ENCODE results near the gene MRPL2. TPM values are rescaled to one million over a fixed set of nuclear protein-coding genes. Genes with fewer than 3 reads are reported as not detected.
"Not testable (repeated sequence)": the region's sequence is repeated elsewhere in the genome, so short reads cannot be mapped to it uniquely, and the experiment has no call there.

Gene MRPL2
- total RNA-seq, 2 experiments from 2014 or later, result 87.7 to 95.1 TPM

- Mint-ChIP-seq H3K9me3 (no peaks in the 10 kb centered on the region), H3K4me3 (no peak overlapping the region), H3K4me1 (ENCODE audit: low read depth) (peaks cover 6% of the 10 kb centered on the region), H3K27ac (no peak overlapping the region), H3K36me3 (ENCODE audit: low read depth) (no peaks in the 10 kb centered on the region), H3K27me3 (ENCODE audit: low read depth) (no peaks in the 10 kb centered on the region)
- CTCF ChIA-PET, result no interaction called here
- no peak for DNase-seq
- intact Hi-C loops (cut with micrococcal nuclease), result no loop called here
These were observed 32.3 kb upstream of the MRPL2 start for GRCh38 chr6:43091436-43091991.

- CTCF ChIA-PET, result no interaction called here
- intact Hi-C loops (cut with micrococcal nuclease), result no loop called here
- Mint-ChIP-seq H3K4me3 (no peak overlapping the region), H3K9me3 (no peaks in the 10 kb centered on the region), H3K27ac (no peak overlapping the region), H3K36me3 (ENCODE audit: low read depth) (no peaks in the 10 kb centered on the region), H3K4me1 (ENCODE audit: low read depth) (peaks cover 10% of the 10 kb centered on the region), H3K27me3 (ENCODE audit: low read depth) (no peaks in the 10 kb centered on the region)
- no peak for DNase-seq
These were observed 31.8 kb upstream of the MRPL2 start for GRCh38 chr6:43091020-43091419.

GRCh38 chr6:43090559-43090956 lies 31.3 kb upstream of the MRPL2 start:
- Mint-ChIP-seq H3K4me3 (no peak overlapping the region), H3K27me3 (ENCODE audit: low read depth) (no peaks in the 10 kb centered on the region), H3K27ac (no peak overlapping the region), H3K4me1 (ENCODE audit: low read depth) (peaks cover 11% of the 10 kb centered on the region), H3K36me3 (ENCODE audit: low read depth) (no peaks in the 10 kb centered on the region), H3K9me3 (no peaks in the 10 kb centered on the region)
- CTCF ChIA-PET, result no interaction called here
- no peak for DNase-seq
- intact Hi-C loops (cut with micrococcal nuclease), result no loop called here

- H3K9me3 Mint-ChIP-seq, result no peaks in the 10 kb centered on the region
- intact Hi-C loops (cut with micrococcal nuclease), result no loop called here
- CTCF ChIA-PET, result interaction anchor here (0.6 kb wide), 2 partner anchors 8 to 68 kb away, joined by 3 read pairs; no protein-coding TSS in a partner anchor
- no peak for DNase-seq
- no peaks in the 10 kb centered on the region for H3K27me3 Mint-ChIP-seq (ENCODE audit: low read depth)
- H3K4me1 Mint-ChIP-seq (ENCODE audit: low read depth), result peaks cover 8% of the 10 kb centered on the region
- H3K4me3 Mint-ChIP-seq, result no peak overlapping the region
- H3K36me3 Mint-ChIP-seq (ENCODE audit: low read depth), result no peaks in the 10 kb centered on the region
- no peak overlapping the region for H3K27ac Mint-ChIP-seq
These were observed 30.8 kb upstream of the MRPL2 start for GRCh38 chr6:43089874-43090558.

- Mint-ChIP-seq H3K27ac (no peak overlapping the region), H3K4me3 (no peak overlapping the region), H3K4me1 (ENCODE audit: low read depth) (peaks cover 8% of the 10 kb centered on the region), H3K9me3 (no peaks in the 10 kb centered on the region), H3K36me3 (ENCODE audit: low read depth) (no peaks in the 10 kb centered on the region), H3K27me3 (ENCODE audit: low read depth) (no peaks in the 10 kb centered on the region)
- DNase-seq, result no peak
- intact Hi-C loops (cut with micrococcal nuclease), result no loop called here
- CTCF ChIA-PET, result interaction anchor here (0.6 kb wide), 2 partner anchors 8 to 68 kb away, joined by 3 read pairs; no protein-coding TSS in a partner anchor
These were observed 30.2 kb upstream of the MRPL2 start for GRCh38 chr6:43089467-43089866.

- H3K9me3 Mint-ChIP-seq, result no peaks in the 10 kb centered on the region
- CTCF ChIA-PET, result no interaction called here
These were observed 29.4 kb upstream of the MRPL2 start for GRCh38 chr6:43088654-43089056.

GRCh38 chr6:43086022-43086658 lies 26.9 kb upstream of the MRPL2 start:
- CTCF ChIA-PET, result interaction anchor here (0.6 to 1.4 kb wide), 5 partner anchors 10 to 411 kb away, joined by 3 to 4 read pairs (median 3); no protein-coding TSS in a partner anchor
- no peaks in the 10 kb centered on the region for H3K27me3 Mint-ChIP-seq (ENCODE audit: low read depth)
- no peaks in the 10 kb centered on the region for H3K9me3 Mint-ChIP-seq
- peaks cover 6% of the 10 kb centered on the region for H3K4me1 Mint-ChIP-seq (ENCODE audit: low read depth)
- no peak overlapping the region for H3K4me3 Mint-ChIP-seq
- no peaks in the 10 kb centered on the region for H3K36me3 Mint-ChIP-seq (ENCODE audit: low read depth)
- no peak overlapping the region for H3K27ac Mint-ChIP-seq
- intact Hi-C loops (cut with micrococcal nuclease), result no loop called here
- DNase-seq, result peak; percentile 62

More at GRCh38 chr6:43088654-43089056, 29.4 kb upstream of the MRPL2 start:
- Mint-ChIP-seq H3K4me1 (ENCODE audit: low read depth) (peaks cover 6% of the 10 kb centered on the region), H3K27me3 (ENCODE audit: low read depth) (no peaks in the 10 kb centered on the region), H3K27ac (no peak overlapping the region), H3K4me3 (no peak overlapping the region), H3K36me3 (ENCODE audit: low read depth) (no peaks in the 10 kb centered on the region)
- intact Hi-C loops (cut with micrococcal nuclease), result no loop called here
- DNase-seq, result no peak

- H3K27ac Mint-ChIP-seq, result no peak overlapping the region
- H3K9me3 Mint-ChIP-seq, result no peaks in the 10 kb centered on the region
- intact Hi-C loops (cut with micrococcal nuclease), result no loop called here
- H3K36me3 Mint-ChIP-seq (ENCODE audit: low read depth), result no peaks in the 10 kb centered on the region
- no peak overlapping the region for H3K4me3 Mint-ChIP-seq
- CTCF ChIA-PET, result interaction anchor here (0.9 kb wide), 1 partner anchor 61 kb away, joined by 3 read pairs; no protein-coding TSS in a partner anchor
- H3K27me3 Mint-ChIP-seq (ENCODE audit: low read depth), result peaks cover 1% of the 10 kb centered on the region
- H3K4me1 Mint-ChIP-seq (ENCODE audit: low read depth), result peaks cover 6% of the 10 kb centered on the region
- no peak for DNase-seq
These were observed 23.8 kb upstream of the MRPL2 start for GRCh38 chr6:43082806-43083655.

GRCh38 chr6:43081922-43082321 lies 22.7 kb upstream of the MRPL2 start:
- intact Hi-C loops (cut with micrococcal nuclease); H3K27ac Mint-ChIP-seq; H3K36me3 Mint-ChIP-seq (ENCODE audit: low read depth); H3K9me3 Mint-ChIP-seq; H3K4me3 Mint-ChIP-seq; DNase-seq; H3K4me1 Mint-ChIP-seq (ENCODE audit: low read depth): not testable (repeated sequence)
- CTCF ChIA-PET, result interaction anchor here (0.9 kb wide), 1 partner anchor 62 kb away, joined by 3 read pairs; no protein-coding TSS in a partner anchor
- peaks cover 12% of the 10 kb centered on the region for H3K27me3 Mint-ChIP-seq (ENCODE audit: low read depth)

- Mint-ChIP-seq H3K36me3 (ENCODE audit: low read depth) (no peaks in the 10 kb centered on the region), H3K4me3 (no peak overlapping the region), H3K4me1 (ENCODE audit: low read depth) (peaks cover 7% of the 10 kb centered on the region), H3K27me3 (ENCODE audit: low read depth) (peaks cover 13% of the 10 kb centered on the region), H3K27ac (no peak overlapping the region), H3K9me3 (no peaks in the 10 kb centered on the region)
- intact Hi-C loops (cut with micrococcal nuclease), result no loop called here
- no peak for DNase-seq
- CTCF ChIA-PET, result no interaction called here
These were observed 21.8 kb upstream of the MRPL2 start for GRCh38 chr6:43081043-43081442.

GRCh38 chr6:43078691-43079090 lies 19.5 kb upstream of the MRPL2 start:
- Mint-ChIP-seq H3K27ac (no peak overlapping the region), H3K9me3 (no peaks in the 10 kb centered on the region), H3K27me3 (ENCODE audit: low read depth) (peaks cover 14% of the 10 kb centered on the region), H3K4me3 (no peak overlapping the region), H3K4me1 (ENCODE audit: low read depth) (peaks cover 7% of the 10 kb centered on the region), H3K36me3 (ENCODE audit: low read depth) (no peaks in the 10 kb centered on the region)
- intact Hi-C loops (cut with micrococcal nuclease), result loop anchor here (10.0 kb wide), 1 partner anchor 426 kb away; no protein-coding TSS in a partner anchor
- CTCF ChIA-PET, result no interaction called here
- DNase-seq, result no peak

GRCh38 chr6:43077981-43078511 lies 18.8 kb upstream of the MRPL2 start:
- Mint-ChIP-seq H3K9me3 (no peaks in the 10 kb centered on the region), H3K4me1 (ENCODE audit: low read depth) (peaks cover 7% of the 10 kb centered on the region), H3K4me3 (no peak overlapping the region), H3K36me3 (ENCODE audit: low read depth) (no peaks in the 10 kb centered on the region), H3K27ac (no peak overlapping the region), H3K27me3 (ENCODE audit: low read depth) (peaks cover 14% of the 10 kb centered on the region)
- intact Hi-C loops (cut with micrococcal nuclease), result loop anchor here (10.0 kb wide), 1 partner anchor 427 kb away; no protein-coding TSS in a partner anchor
- CTCF ChIA-PET, result interaction anchor here (2.9 kb wide), 1 partner anchor 65 kb away, joined by 16 read pairs; no protein-coding TSS in a partner anchor
- DNase-seq, result no peak
